Mononuclear cell (primary cell): ENCODE data around the gene NDRG2. TPM values are rescaled to one million over a fixed set of nuclear protein-coding genes. Genes with fewer than 3 reads are reported as not detected.
A peak's percentile ranks its signal among the peaks of the same experiment; 100 is the strongest.
"Not testable (repeated sequence)": the region's sequence is repeated elsewhere in the genome, so short reads cannot be mapped to it uniquely, and the experiment has no call there.

Experiments used
- H3K27me3 ChIP-seq: 2 replicates; pipeline ENCODE4 v1.6.0; 2011; ENCODE audit warnings: low read length, control low read depth; ENCODE audit not compliant: insufficient read depth
- H3K4me1 ChIP-seq: 2 replicates; pipeline ENCODE4 v1.5.1; 2011; ENCODE audit warnings: mild to moderate bottlenecking, low read length, control low read depth; ENCODE audit not compliant: insufficient read depth
- H3K4me3 ChIP-seq: 2 replicates; pipeline ENCODE4 v1.5.1; 2011; ENCODE audit warnings: mild to moderate bottlenecking, low read length, moderate library complexity
- H3K9me3 ChIP-seq: 2 replicates; pipeline ENCODE4 v1.5.1; 2011; ENCODE audit warnings: low read depth, mild to moderate bottlenecking, control low read depth, low read length
- total RNA-seq: library from RNA; depleted of rRNA; stranded (reverse); fragments of >200 nt; gene quantifications from one replicate; pipeline ENCODE4 v1.2.3, GENCODE V29; 2012

NDRG2 gene
- total RNA-seq, 1 donor: 9.7 TPM

GRCh38 chr14:20985650-20986049 lies 39.2 kb downstream of the NDRG2 start:
- H3K4me3 ChIP-seq, H3K27me3 ChIP-seq, H3K9me3 ChIP-seq: not testable (repeated sequence)
- H3K4me1 ChIP-seq: peaks cover 42% of the 10 kb centered on the region

- no peak overlapping the region for H3K4me3 ChIP-seq
- no peaks in the 10 kb centered on the region for H3K9me3 ChIP-seq
- peaks cover 2% of the 10 kb centered on the region for H3K27me3 ChIP-seq
- peaks cover 25% of the 10 kb centered on the region for H3K4me1 ChIP-seq
Observed at GRCh38 chr14:20982646-20983369, 42.1 kb downstream of the NDRG2 start.

- peaks cover 2% of the 10 kb centered on the region for H3K27me3 ChIP-seq
- peaks cover 10% of the 10 kb centered on the region for H3K4me1 ChIP-seq
- no peak overlapping the region for H3K4me3 ChIP-seq
- H3K9me3 ChIP-seq: no peaks in the 10 kb centered on the region
Observed at GRCh38 chr14:20980906-20981305, 44.0 kb downstream of the NDRG2 start.

GRCh38 chr14:20978687-20979086 lies 46.2 kb downstream of the NDRG2 start:
- no peaks in the 10 kb centered on the region for H3K4me1 ChIP-seq
- H3K27me3 ChIP-seq: peaks cover 2% of the 10 kb centered on the region
- no peaks in the 10 kb centered on the region for H3K9me3 ChIP-seq
- H3K4me3 ChIP-seq: no peak overlapping the region

GRCh38 chr14:20976291-20976690 lies 48.6 kb downstream of the NDRG2 start:
- H3K27me3 ChIP-seq: peaks cover 2% of the 10 kb centered on the region
- H3K9me3 ChIP-seq: no peaks in the 10 kb centered on the region
- no peak overlapping the region for H3K4me3 ChIP-seq
- peaks cover 6% of the 10 kb centered on the region for H3K4me1 ChIP-seq

- H3K9me3 ChIP-seq: no peaks in the 10 kb centered on the region
- no peaks in the 10 kb centered on the region for H3K27me3 ChIP-seq
- H3K4me1 ChIP-seq: peaks cover 13% of the 10 kb centered on the region
- no peak overlapping the region for H3K4me3 ChIP-seq
Observed at GRCh38 chr14:20973501-20973900, 51.4 kb downstream of the NDRG2 start.

- Histone ChIP-seq H3K4me1 (peaks cover 13% of the 10 kb centered on the region), H3K4me3 (no peak overlapping the region), H3K9me3 (no peaks in the 10 kb centered on the region), H3K27me3 (peaks cover 4% of the 10 kb centered on the region)
Observed at GRCh38 chr14:20971705-20972021, 53.2 kb downstream of the NDRG2 start.

GRCh38 chr14:20970983-20971704 lies 53.7 kb downstream of the NDRG2 start:
- Histone ChIP-seq H3K9me3 (no peaks in the 10 kb centered on the region), H3K27me3 (peaks cover 7% of the 10 kb centered on the region), H3K4me1 (peaks cover 13% of the 10 kb centered on the region), H3K4me3 (peak overlapping the region; percentile 43)

- Histone ChIP-seq H3K4me3 (peak overlapping the region; percentile 43), H3K9me3 (no peaks in the 10 kb centered on the region), H3K4me1 (peaks cover 13% of the 10 kb centered on the region), H3K27me3 (peaks cover 10% of the 10 kb centered on the region)
Observed at GRCh38 chr14:20970647-20970982, 54.2 kb downstream of the NDRG2 start.

- H3K4me1 ChIP-seq: peaks cover 13% of the 10 kb centered on the region
- H3K27me3 ChIP-seq: peaks cover 10% of the 10 kb centered on the region
- H3K4me3 ChIP-seq: no peak overlapping the region
- H3K9me3 ChIP-seq: no peaks in the 10 kb centered on the region
Observed at GRCh38 chr14:20969336-20969735, 55.5 kb downstream of the NDRG2 start.

Other genes with a start within 250 kb of the NDRG2 start
- gene RNASE6, start 243.8 kb downstream of the NDRG2 start, total RNA-seq: 31.5 TPM
- gene RNASE1, start 222.2 kb downstream of the NDRG2 start, total RNA-seq: not detected
- gene RNASE3, start 133.7 kb downstream of the NDRG2 start, total RNA-seq: 2.2 TPM
- 38.3 TPM for gene RNASE2, start 69.6 kb downstream of the NDRG2 start, total RNA-seq
- gene METTL17, start 35.1 kb downstream of the NDRG2 start, total RNA-seq: 50.6 TPM
- gene SLC39A2, start 25.8 kb downstream of the NDRG2 start, total RNA-seq: not detected
- not detected for gene TPPP2, start 5.2 kb upstream of the NDRG2 start, total RNA-seq
- gene RNASE13, start 9.7 kb upstream of the NDRG2 start, total RNA-seq: not detected
- gene RNASE7, start 17.3 kb upstream of the NDRG2 start, total RNA-seq: not detected
- not detected for gene RNASE8, start 32.8 kb upstream of the NDRG2 start, total RNA-seq
- 12.9 TPM for gene ARHGEF40, start 45.2 kb upstream of the NDRG2 start, total RNA-seq
- 8.9 TPM for gene ZNF219, start 73.6 kb upstream of the NDRG2 start, total RNA-seq
- 0.21 TPM for gene TMEM253, start 76.0 kb upstream of the NDRG2 start, total RNA-seq
- gene OR5AU1, start 131.0 kb upstream of the NDRG2 start, total RNA-seq: not detected
- 1,082 TPM for gene HNRNPC, start 244.4 kb upstream of the NDRG2 start, total RNA-seq